ENCODE measurements around the gene U2SURP. TPM values are rescaled to one million over a fixed set of nuclear protein-coding genes. Genes with fewer than 3 reads are reported as not detected.

The U2SURP gene
- total RNA-seq, 6 experiments from 2014 or later, result 55.3 to 71.4 (median 67.1) TPM

DNA sequence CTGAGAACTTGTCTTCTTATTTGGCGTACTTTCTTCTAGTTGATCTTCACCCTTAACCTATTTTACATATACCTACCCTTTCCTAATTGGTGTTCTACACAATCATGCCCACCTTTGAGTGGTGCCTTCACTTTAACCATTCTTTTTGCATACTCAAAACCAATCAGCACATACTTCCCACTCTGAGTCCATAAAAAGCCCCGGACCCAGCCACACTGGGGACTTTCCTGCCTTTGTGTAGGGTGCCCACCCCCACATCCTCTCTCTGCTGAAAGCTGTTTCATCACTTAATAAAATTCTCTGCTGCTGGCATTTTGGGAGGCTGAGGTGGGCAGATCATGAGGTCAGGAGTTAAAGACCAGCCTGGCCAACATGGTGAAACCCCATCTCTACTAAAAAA lies 102.3 kb downstream of the U2SURP start:
- DNase-seq, result no peak
- H3K27ac Mint-ChIP-seq, result no peak overlapping the region
- H3K4me3 Mint-ChIP-seq, result no peak overlapping the region
- H3K36me3 Mint-ChIP-seq (ENCODE audit: low read depth), result peaks cover 4% of the 10 kb centered on the region; the same call in 1 of the 2 replicates
- TF ChIP-seq, protein P1, sequence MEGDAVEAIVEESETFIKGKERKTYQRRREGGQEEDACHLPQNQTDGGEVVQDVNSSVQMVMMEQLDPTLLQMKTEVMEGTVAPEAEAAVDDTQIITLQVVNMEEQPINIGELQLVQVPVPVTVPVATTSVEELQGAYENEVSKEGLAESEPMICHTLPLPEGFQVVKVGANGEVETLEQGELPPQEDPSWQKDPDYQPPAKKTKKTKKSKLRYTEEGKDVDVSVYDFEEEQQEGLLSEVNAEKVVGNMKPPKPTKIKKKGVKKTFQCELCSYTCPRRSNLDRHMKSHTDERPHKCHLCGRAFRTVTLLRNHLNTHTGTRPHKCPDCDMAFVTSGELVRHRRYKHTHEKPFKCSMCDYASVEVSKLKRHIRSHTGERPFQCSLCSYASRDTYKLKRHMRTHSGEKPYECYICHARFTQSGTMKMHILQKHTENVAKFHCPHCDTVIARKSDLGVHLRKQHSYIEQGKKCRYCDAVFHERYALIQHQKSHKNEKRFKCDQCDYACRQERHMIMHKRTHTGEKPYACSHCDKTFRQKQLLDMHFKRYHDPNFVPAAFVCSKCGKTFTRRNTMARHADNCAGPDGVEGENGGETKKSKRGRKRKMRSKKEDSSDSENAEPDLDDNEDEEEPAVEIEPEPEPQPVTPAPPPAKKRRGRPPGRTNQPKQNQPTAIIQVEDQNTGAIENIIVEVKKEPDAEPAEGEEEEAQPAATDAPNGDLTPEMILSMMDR (IDR thresholded peaks at IDR 0.05), result no peak
- H3K27me3 Mint-ChIP-seq (ENCODE audit: insufficient read depth), result peaks cover 7% of the 10 kb centered on the region; the same call in 1 of the 2 replicates
- no peaks in the 10 kb centered on the region for H3K4me1 Mint-ChIP-seq (ENCODE audit: low read depth)
- peaks cover 22% of the 10 kb centered on the region for H3K9me3 Mint-ChIP-seq

DNA sequence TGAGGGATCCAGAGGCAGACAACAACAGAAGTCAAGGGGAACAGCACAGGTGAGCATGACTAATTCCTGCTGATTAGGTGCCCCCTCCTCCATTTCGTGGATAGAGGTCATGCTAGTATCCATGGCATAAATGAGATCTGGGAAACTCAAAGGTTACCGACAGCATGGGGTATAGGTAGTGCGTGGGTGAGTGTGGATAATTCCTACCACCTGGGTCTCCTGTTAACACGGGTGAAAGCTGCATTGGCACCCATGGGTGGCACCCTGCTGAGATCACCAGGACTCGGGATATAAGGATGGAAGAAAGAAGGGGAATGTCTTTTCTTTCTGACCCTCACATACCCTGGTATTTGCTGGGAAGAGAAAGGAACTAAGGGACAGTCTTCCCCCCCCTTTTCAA lies 103.8 kb downstream of the U2SURP start:
- peaks cover 3% of the 10 kb centered on the region; the same call in 1 of the 2 replicates for H3K27me3 Mint-ChIP-seq (ENCODE audit: insufficient read depth)
- TF ChIP-seq, protein P1 (IDR thresholded peaks at IDR 0.05), result no peak
- H3K4me3 Mint-ChIP-seq, result no peak overlapping the region
- peaks cover 22% of the 10 kb centered on the region for H3K9me3 Mint-ChIP-seq
- no peak for DNase-seq
- H3K36me3 Mint-ChIP-seq (ENCODE audit: low read depth), result peaks cover 4% of the 10 kb centered on the region; the same call in 1 of the 2 replicates
- H3K4me1 Mint-ChIP-seq (ENCODE audit: low read depth), result no peaks in the 10 kb centered on the region
- H3K27ac Mint-ChIP-seq, result no peak overlapping the region

DNA sequence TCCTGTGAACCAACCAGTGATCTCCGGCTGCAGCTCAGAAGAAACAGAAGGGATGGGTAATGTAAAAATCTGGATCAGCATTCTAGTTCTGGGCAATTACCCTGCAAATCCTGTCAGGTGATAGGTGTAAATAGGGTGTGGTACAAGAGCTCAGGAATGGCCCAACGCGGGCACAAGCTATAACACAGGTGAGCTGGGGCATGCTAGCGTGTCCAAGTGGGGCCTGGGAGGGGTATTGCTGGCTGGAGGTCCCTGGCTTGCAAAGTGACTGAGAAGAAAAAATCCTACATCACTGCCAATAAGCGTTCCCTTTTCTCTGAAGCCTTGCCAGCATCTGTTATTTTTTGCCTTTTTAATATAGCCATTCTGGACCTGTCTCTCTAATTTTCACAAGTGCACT lies 108.5 kb downstream of the U2SURP start:
- Mint-ChIP-seq H3K4me3 (no peak overlapping the region), H3K9me3 (peaks cover 16% of the 10 kb centered on the region), H3K4me1 (ENCODE audit: low read depth) (no peaks in the 10 kb centered on the region), H3K27me3 (ENCODE audit: insufficient read depth) (peaks cover 10% of the 10 kb centered on the region), H3K36me3 (ENCODE audit: low read depth) (peaks cover 4% of the 10 kb centered on the region; the same call in 1 of the 2 replicates), H3K27ac (no peak overlapping the region)
- no peak for DNase-seq
- TF ChIP-seq, protein P1 (IDR thresholded peaks at IDR 0.05), result no peak

Other genes starting within 250 kb of the U2SURP start
- gene PCOLCE2, start 112.5 kb upstream of the U2SURP start, total RNA-seq (2021; fragmentation: NEBNext Ultra II Directional; extraction: Animal tissue kit (Norgen Biotek cat#: 25700)), result 10 to 100 TPM in 4 of 6 experiments, 1 to 10 TPM in 1, under 1 TPM in 1; 0.74 to 17.3 (median 14.6) TPM
- gene PAQR9, start 37.9 kb upstream of the U2SURP start, total RNA-seq (2021; fragmentation: NEBNext Ultra II Directional; extraction: Animal tissue kit (Norgen Biotek cat#: 25700)), result under 1 TPM in 4 of 6 experiments, not detected in 2; 0.11 to 0.30 (median 0.17) TPM
- gene CHST2, start 118.2 kb downstream of the U2SURP start, total RNA-seq (2021; fragmentation: NEBNext Ultra II Directional; extraction: Animal tissue kit (Norgen Biotek cat#: 25700)), result 1 to 10 TPM; 2.6 to 4.3 (median 3.8) TPM

All from HFFc6 (cell line).